DMS153 treated with DMSO at 0.1 percent for 48 hours (cell line): ENCODE measurements around the gene AUTS2.

Experiments
- DNase-seq: peaks from one replicate; lab custom pipeline; 2025; ENCODE audit not compliant: unreplicated experiment; lab: John Stamatoyannopoulos, UW

AUTS2 gene

DNA sequence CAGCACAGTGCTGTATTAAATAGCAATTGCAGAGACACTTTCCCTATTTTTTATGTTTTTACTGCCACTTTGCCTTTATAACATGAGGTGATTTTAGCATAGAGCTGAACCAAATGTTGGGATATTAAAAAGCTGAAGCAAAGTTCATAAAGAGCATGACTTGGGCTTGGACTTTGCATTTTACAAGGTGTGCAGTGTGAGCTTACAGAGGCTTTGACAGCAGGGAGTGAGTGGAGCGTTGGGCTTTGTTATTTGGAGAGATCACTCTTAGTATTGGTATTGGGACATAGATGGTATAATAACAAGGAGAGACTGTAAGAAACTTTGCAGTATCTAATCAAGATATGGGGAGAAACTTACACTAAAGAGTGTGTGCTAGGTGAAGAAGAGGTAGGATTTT is 449.1 kb downstream of the AUTS2 start:
- DNase-seq: no peak

DNA sequence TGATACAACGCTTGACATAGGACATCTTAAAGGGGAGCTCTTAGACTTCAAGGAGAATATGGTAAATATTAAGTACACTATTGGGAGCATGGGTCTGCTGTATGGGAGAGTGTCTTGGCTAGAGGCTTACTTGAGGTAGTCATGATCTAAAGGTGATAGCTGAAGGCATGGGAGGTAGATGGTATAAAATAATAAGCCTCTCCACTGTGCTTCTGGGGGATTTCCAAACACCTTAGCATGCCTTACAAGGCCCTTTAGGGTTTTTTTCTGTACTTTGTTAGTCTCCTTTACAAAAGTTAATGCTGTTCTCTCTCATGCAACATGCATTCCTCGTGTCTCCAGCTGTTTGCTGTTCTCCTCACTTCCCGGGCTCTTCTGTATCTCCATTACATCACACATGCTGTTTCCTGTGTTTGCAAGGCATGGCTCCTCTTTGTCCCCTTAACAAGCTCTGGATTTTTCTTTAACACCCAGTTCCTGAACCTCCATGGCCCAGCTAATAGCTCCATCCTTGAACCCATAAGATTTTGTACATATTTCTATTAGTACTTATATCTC is 449.7 kb downstream of the AUTS2 start:
- DNase-seq: no peak

DNA sequence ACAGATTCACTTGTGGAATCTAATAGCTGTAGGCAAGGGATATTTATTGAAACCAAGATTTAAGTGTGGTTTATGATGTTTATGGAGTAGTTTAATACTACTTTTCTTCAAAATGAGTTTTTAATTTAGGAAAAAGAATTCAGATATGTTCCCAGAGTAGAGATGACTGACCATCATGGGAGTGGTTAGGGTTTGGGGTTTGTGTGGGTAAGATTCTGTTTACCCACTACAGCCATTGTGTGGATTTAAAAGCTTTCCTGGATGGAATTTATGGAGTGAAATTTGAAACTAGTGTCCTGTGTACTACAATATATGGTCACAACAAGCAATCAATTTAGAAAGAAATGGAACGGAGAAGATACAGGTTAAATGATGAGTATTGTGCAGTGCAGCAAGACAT is 453.5 kb downstream of the AUTS2 start:
- no peak for DNase-seq

GRCh38 chr7:70052691-70053090 is 454.4 kb downstream of the AUTS2 start:
- no peak for DNase-seq

GRCh38 chr7:70053421-70053820 is 455.1 kb downstream of the AUTS2 start:
- DNase-seq: no peak

DNA sequence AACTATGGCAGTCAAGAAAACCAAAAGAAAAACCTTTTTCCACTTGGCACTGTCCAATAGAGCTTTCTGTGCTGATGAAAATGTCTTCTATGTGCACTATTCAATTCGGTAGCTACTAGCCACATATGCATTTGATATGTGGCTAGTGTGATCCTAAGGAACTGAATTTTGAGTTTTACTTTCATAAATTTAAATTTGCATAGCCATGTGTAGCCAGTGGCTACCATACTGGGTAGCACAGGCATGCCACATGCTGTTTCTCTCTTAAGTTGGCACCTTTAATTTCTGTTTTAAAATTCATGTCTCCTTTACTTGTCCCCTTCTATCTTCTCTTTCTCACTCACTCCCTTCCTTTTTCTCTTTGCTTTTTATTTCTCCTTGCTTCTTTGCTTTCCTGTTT is 455.7 kb downstream of the AUTS2 start:
- DNase-seq: no peak

GRCh38 chr7:70056363-70056762 is 458.1 kb downstream of the AUTS2 start:
- DNase-seq: no peak

DNA sequence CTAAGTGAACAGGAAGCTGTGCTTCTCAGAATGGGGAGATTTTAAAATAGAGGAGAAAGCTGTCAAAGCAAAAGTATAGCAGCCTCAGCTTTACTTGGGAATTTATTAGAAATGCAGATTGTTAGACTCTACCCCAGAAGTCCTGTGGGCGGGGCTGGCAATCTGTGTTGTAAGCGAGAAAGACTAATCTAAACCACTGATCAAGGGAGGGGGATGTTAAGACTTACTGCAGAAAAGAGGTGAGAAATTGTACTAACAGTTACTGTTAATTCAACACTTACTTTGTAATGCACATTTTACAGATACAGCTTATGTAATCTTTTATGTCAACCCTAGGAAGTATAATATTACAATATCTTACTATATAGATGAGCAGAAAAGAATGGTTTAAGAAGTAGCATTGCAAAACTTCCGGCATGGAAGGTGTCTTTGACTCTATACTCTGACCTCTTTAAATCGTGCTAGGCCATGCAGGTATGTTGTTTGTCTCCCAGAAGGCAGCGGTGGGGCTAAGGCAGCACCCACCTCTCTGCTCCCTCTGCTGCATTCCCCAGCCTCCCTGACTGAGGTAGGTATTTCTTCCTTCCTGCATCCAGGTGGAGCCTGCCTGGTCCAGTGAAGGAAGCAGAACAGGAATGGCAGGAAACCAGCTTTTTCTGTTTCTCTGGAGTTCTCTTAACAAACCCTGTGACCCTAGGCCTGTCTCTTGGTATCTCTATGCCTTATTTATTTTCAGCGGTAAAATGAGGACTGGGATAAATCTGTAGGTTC is 462.2 kb downstream of the AUTS2 start:
- no peak for DNase-seq

DNA sequence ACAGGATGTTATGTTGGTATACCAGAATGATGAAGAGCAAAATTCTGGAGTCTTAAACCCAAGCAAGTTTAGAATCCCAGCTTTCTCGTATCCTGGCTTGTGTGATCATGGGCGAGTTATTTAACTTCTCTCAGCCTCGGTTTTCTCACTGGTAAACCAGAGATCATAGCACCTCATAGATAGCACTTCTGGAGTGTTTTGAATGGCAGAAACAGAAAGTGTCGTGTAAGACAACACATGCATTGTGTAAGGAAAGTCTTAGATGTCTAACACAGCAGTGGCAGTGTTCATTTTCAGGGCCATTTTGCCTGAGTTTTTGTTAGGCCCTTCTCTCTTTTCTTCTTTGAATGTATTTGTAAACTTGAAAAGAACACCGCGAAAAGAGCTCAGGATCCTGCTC is 465.1 kb downstream of the AUTS2 start:
- DNase-seq: no peak

DNA sequence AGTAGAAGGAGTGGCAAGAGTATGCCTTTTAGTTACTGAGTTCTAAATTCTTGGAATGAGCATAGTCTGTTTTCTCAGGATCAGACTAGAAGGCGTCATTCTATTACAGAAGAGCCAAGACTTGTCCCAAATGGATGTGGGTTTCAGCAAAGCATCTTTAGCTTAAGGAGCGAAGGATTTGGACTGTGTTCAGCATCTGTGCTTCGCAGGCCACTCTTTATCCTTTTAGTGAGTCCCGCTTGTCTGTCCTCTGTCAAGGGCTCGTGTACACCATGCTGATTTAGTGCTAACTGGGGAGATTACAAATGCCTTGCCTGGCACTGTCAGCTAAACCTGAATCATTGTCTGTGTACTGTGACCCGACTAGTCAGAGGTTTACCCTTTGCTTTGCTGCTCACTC is 465.7 kb downstream of the AUTS2 start:
- DNase-seq: no peak

DNA sequence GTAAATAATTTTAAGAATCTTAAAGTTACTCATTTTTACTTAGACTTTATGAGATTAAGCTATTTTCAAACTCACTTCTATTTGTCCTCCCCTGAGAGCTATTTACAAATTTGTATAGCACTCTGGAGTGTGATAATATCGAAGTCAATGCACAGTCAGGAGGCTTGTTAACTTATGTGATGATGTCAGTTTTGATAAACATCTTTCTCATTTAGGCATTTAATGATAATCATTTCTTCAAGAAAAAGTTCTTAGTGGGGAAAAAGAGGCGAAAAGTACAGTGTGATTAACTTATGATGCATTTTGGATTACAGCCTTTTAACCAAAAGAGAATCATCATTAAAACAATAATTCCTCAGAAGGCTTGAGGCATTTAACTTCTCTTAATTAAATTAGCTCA is 468.6 kb downstream of the AUTS2 start:
- no peak for DNase-seq

DNA sequence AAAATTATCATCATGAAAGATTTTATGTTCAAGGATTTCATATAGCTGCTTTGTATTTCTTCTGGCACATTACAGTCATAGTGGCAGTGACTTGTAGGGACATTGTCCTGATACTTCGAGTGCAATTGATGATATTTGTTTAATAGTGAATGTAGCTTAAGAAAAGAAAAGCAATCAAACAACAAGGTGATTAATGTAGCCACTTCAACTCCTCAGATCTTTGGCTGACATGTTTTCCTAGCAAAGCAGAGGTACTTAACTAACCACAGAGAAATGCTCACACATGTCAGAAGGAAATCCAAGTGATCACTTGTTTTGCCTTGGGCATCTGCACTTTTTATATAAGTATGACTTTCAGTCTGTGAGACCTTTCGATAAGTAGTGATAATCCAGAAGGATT is 470.3 kb downstream of the AUTS2 start:
- no peak for DNase-seq

DNA sequence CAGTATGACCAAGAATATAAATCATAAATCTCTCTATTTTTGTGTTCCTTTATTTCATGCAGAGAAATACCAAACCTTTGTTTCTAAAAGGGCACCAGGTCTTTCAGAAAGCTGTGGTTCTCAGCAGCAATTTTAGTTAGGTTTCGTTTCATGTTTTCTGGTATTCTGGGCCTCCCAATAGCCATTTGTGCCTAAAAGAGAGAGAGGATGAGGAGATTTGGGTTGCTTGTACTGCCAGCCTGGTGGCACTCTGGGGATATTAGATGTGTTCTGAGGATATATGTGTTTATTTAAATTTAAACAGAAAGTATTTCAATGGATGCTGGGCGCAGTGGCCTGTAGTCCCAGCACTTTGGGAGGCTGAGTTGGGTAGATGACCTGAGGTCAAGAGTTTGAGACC is 471.7 kb downstream of the AUTS2 start:
- DNase-seq: no peak

DNA sequence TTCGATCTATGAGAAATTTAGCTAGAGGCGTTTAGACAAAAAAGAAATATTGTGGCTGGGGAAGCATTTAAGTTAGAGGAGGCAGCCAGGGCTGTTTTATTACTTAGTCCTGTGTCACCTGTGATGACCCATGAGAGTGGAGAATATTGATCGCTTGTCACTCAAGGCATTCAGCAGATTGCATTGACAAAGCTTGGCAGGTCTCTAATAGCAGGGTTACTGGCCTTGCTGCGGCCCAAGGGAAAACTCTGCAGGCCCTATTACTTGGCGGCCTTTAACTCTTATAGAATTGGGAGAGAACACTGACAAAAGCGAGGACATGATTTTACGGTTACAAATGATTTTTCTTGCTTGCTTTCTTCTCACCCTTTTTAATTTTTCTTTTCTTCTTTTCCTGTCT is 473.5 kb downstream of the AUTS2 start:
- peak; percentile 35 for DNase-seq

- DNase-seq: peak; percentile 76
Measured at GRCh38 chr7:70072220-70072619, 473.9 kb downstream of the AUTS2 start.

GRCh38 chr7:70076325-70076724 is 478.1 kb downstream of the AUTS2 start:
- no peak for DNase-seq

DNA sequence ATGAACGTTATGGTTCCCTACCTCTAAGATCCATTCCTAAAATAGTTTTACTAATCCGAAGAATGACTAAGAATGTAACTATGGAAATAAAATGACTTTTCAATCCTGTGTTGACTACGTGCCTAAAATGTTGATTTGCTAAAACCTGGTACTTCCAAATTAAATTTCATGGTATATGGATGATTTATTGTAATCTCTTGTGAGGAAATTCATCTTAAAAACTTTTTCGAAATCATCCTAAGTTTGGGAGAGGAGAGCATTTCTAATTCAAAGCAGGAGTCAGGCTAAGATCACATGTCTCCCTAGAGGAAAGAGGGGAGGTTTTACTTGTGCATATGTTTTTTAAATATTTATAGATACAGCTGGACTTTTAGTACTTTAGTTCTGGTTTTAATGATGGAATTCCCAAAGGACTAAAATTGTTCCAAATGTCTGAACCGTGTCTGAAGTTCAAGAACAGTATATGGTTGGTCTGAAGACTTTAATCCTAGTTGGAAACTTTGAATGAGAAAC is 483.9 kb downstream of the AUTS2 start:
- no peak for DNase-seq

DNA sequence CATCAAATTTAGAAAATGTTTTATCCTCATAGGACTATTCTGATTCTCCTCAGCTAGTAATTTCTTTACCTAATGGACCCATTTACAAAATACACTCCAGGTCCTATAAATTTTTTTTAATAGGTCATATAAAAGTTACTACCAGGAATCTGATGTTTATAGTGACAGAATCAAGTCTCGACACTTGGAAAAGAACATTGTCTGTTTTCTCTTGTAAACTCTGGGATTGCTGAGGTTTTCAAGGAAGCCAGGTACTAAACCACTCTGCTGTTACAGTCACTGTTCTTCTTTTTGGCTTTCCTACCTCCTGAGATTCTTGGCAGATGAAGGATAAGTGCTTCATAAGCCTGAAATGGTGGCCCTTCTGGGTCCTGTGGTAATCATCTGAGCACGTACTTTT is 493.1 kb downstream of the AUTS2 start:
- no peak for DNase-seq

- DNase-seq: peak; percentile 89
Measured at GRCh38 chr7:70092314-70093204, 494.3 kb downstream of the AUTS2 start.

DNA sequence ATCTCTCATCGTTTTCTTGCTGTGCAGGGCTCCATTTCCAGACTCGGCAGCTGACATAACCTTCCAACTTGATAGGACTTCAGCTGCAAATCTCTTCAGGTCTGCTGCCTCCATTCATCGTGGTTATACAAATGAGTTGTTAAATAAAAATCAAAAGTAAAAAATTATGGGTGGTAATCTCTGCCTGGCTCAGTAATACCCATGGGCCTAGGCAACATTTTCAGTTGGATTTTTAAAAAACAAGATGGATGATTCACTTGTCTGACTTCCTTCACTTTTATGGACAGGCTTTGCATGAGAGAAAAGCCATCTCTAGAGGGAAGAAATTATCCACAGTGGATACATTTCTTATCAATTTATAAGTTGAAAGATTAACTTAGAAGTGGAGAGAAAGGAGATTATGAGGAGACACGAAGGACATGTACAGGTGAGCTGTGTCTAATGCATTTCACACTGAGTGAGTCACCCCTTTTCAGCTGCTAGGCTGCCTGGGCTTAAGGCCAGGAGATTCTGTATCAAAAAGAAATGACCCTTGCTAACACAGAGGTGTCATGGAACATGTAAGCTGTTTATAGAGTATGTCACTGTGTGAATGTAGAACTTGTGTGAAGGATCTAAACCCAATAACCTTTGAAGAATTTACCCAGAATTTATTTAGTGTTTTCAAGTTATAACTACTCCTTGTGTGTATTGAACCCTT is 495.1 kb downstream of the AUTS2 start:
- DNase-seq: peak; percentile 70

- DNase-seq: no peak
Measured at GRCh38 chr7:70094831-70095230, 496.6 kb downstream of the AUTS2 start.
